ENCODE measurements around the gene LSM10. TPM values are rescaled to one million over a fixed set of nuclear protein-coding genes. Genes with fewer than 3 reads are reported as not detected.

LSM10 gene
- total RNA-seq, 1 donor from 2014 or later = 62.7 TPM

GRCh38 chr1:36349241-36349671 is 48.5 kb downstream of the LSM10 start:
- ATAC-seq (ENCODE audit: low read depth) = peak; percentile 47
- Mint-ChIP-seq H3K9me3 (no peaks in the 10 kb centered on the region), H3K4me1 (peaks cover 29% of the 10 kb centered on the region), H3K36me3 (ENCODE audit: low read depth) (peaks cover 72% of the 10 kb centered on the region), H3K27ac (no peak overlapping the region), H3K27me3 (no peaks in the 10 kb centered on the region), H3K4me3 (no peak overlapping the region)
- ChIA-PET POLR2A (interaction anchor here (0.6 to 2.1 kb wide), 2 partner anchors 101 to 1266 kb away, joined by 3 to 5 read pairs; partner anchors contain the start of gene OSCP1), CTCF (interaction anchor here (1.4 to 1.7 kb wide), 2 partner anchors 38 to 71 kb away, joined by 3 read pairs; no protein-coding TSS in a partner anchor)
- DNase-seq = no peak
- TF ChIP-seq CTCF (IDR thresholded peaks at IDR 0.05) = no peak
- intact Hi-C loops (cut with micrococcal nuclease) = no loop called here

- H3K36me3 Mint-ChIP-seq (ENCODE audit: low read depth) = peaks cover 69% of the 10 kb centered on the region
- no peak for TF ChIP-seq CTCF (IDR thresholded peaks at IDR 0.05)
- no peaks in the 10 kb centered on the region for H3K9me3 Mint-ChIP-seq
- POLR2A ChIA-PET = interaction anchor here (0.5 kb wide), 1 partner anchor 65 kb away, joined by 6 read pairs; no protein-coding TSS in a partner anchor
- no peak for ATAC-seq (ENCODE audit: low read depth)
- H3K4me3 Mint-ChIP-seq = no peak overlapping the region
- DNase-seq = no peak
- intact Hi-C loops (cut with micrococcal nuclease) = no loop called here
- H3K27me3 Mint-ChIP-seq = no peaks in the 10 kb centered on the region
- no peak overlapping the region for H3K27ac Mint-ChIP-seq
- peaks cover 23% of the 10 kb centered on the region for H3K4me1 Mint-ChIP-seq
- CTCF ChIA-PET = interaction anchor here (1.3 kb wide), 1 partner anchor 22 kb away, joined by 5 read pairs; no protein-coding TSS in a partner anchor
Observed at GRCh38 chr1:36346741-36347370, 50.9 kb downstream of the LSM10 start.

- peaks cover 10% of the 10 kb centered on the region for H3K4me1 Mint-ChIP-seq
- no peak overlapping the region for H3K27ac Mint-ChIP-seq
- ATAC-seq (ENCODE audit: low read depth) (no peak), DNase-seq (no peak)
- H3K27me3 Mint-ChIP-seq = no peaks in the 10 kb centered on the region
- intact Hi-C loops (cut with micrococcal nuclease) = no loop called here
- peaks cover 72% of the 10 kb centered on the region for H3K36me3 Mint-ChIP-seq (ENCODE audit: low read depth)
- CTCF ChIA-PET = interaction anchor here (1.2 to 1.3 kb wide), 2 partner anchors 21 to 81 kb away, joined by 3 read pairs; no protein-coding TSS in a partner anchor
- H3K9me3 Mint-ChIP-seq = no peaks in the 10 kb centered on the region
- POLR2A ChIA-PET = no interaction called here
- no peak overlapping the region for H3K4me3 Mint-ChIP-seq
- TF ChIP-seq CTCF (IDR thresholded peaks at IDR 0.05) = no peak
Observed at GRCh38 chr1:36345353-36345752, 52.4 kb downstream of the LSM10 start.

GRCh38 chr1:36344395-36344680 is 53.4 kb downstream of the LSM10 start:
- no peak for TF ChIP-seq CTCF (IDR thresholded peaks at IDR 0.05)
- ChIA-PET CTCF (interaction anchor here (1.0 to 4.6 kb wide), 3 partner anchors 19 to 75 kb away, joined by 3 to 48 read pairs (median 3); no protein-coding TSS in a partner anchor), POLR2A (no interaction called here)
- H3K4me1 Mint-ChIP-seq = peaks cover 5% of the 10 kb centered on the region
- H3K36me3 Mint-ChIP-seq (ENCODE audit: low read depth) = peaks cover 77% of the 10 kb centered on the region
- DNase-seq (no peak), ATAC-seq (ENCODE audit: low read depth) (no peak)
- H3K27me3 Mint-ChIP-seq = no peaks in the 10 kb centered on the region
- intact Hi-C loops (cut with micrococcal nuclease) = loop anchor here (5.0 kb wide), 1 partner anchor 37 kb away; the partner anchor contains the start of gene SH3D21
- H3K9me3 Mint-ChIP-seq = no peaks in the 10 kb centered on the region
- H3K4me3 Mint-ChIP-seq = no peak overlapping the region
- no peak overlapping the region for H3K27ac Mint-ChIP-seq

- Mint-ChIP-seq H3K4me3 (no peak overlapping the region), H3K36me3 (ENCODE audit: low read depth) (peaks cover 79% of the 10 kb centered on the region), H3K27ac (no peak overlapping the region), H3K27me3 (no peaks in the 10 kb centered on the region), H3K4me1 (peaks cover 1% of the 10 kb centered on the region), H3K9me3 (no peaks in the 10 kb centered on the region)
- intact Hi-C loops (cut with micrococcal nuclease) = loop anchor here (5.0 kb wide), 1 partner anchor 37 kb away; the partner anchor contains the start of gene SH3D21
- ChIA-PET POLR2A (interaction anchor here (1.2 to 1.6 kb wide), 2 partner anchors 25 to 194 kb away, joined by 5 to 6 read pairs; partner anchors contain the start of gene TRAPPC3), CTCF (interaction anchor here (1.0 to 4.6 kb wide), 7 partner anchors 19 to 81 kb away, joined by 3 to 48 read pairs (median 8); no protein-coding TSS in a partner anchor)
- no peak for TF ChIP-seq CTCF (IDR thresholded peaks at IDR 0.05)
- no peak for ATAC-seq (ENCODE audit: low read depth)
- no peak for DNase-seq
Observed at GRCh38 chr1:36343651-36344394, 53.9 kb downstream of the LSM10 start.

Measured in activated B cell treated with CpG ODN at 0.5 μM for 24 hours (primary cell).